HUES48 (cell line): ENCODE data around the gene TF.

Experiments used
- H3K27ac ChIP-seq: one replicate; pipeline ENCODE4 v1.7.0; 2013; ENCODE audit warnings: low read depth, low read length, inconsistent platforms
- H3K27me3 ChIP-seq: 2 replicates; pipeline ENCODE4 v1.6.1; 2013; ENCODE audit warnings: mild to moderate bottlenecking, low read length; ENCODE audit not compliant: control insufficient read depth, insufficient read depth
- H3K36me3 ChIP-seq: 2 replicates; pipeline ENCODE4 v1.6.1; 2013; ENCODE audit warnings: low read length; ENCODE audit not compliant: control insufficient read depth, insufficient read depth
- H3K4me1 ChIP-seq: 2 replicates; pipeline ENCODE4 v1.6.1; 2013; ENCODE audit warnings: mild to moderate bottlenecking, low read length; ENCODE audit not compliant: control insufficient read depth, insufficient read depth
- H3K4me3 ChIP-seq: 2 replicates; pipeline ENCODE4 v1.5.1; 2013; ENCODE audit warnings: mild to moderate bottlenecking, low read depth, low read length
- H3K9ac ChIP-seq: 2 replicates; pipeline ENCODE4 v1.6.1; 2013; ENCODE audit warnings: mild to moderate bottlenecking, low read depth, low read length, moderate library complexity
- H3K9me3 ChIP-seq: 2 replicates; pipeline ENCODE4 v1.6.1; 2013; ENCODE audit warnings: low read length; ENCODE audit not compliant: control insufficient read depth, insufficient read depth

TF gene

GRCh38 chr3:133746712-133747066 lies 496 bp downstream of the TF start:
- Histone ChIP-seq H3K9ac (no peak overlapping the region), H3K27me3 (peaks cover 38% of the 10 kb centered on the region), H3K4me1 (peaks cover 5% of the 10 kb centered on the region; the same call in 1 of the 2 replicates), H3K36me3 (no peaks in the 10 kb centered on the region), H3K4me3 (no peak overlapping the region), H3K27ac (no peak overlapping the region), H3K9me3 (no peaks in the 10 kb centered on the region)

GRCh38 chr3:133747373-133747772 lies 1.2 kb downstream of the TF start:
- Histone ChIP-seq H3K4me3 (no peak overlapping the region), H3K27me3 (peaks cover 38% of the 10 kb centered on the region), H3K9me3 (no peaks in the 10 kb centered on the region), H3K36me3 (no peaks in the 10 kb centered on the region), H3K4me1 (peaks cover 5% of the 10 kb centered on the region; the same call in 1 of the 2 replicates), H3K9ac (no peak overlapping the region), H3K27ac (no peak overlapping the region)

- Histone ChIP-seq H3K9ac (no peak overlapping the region), H3K36me3 (no peaks in the 10 kb centered on the region), H3K27me3 (peaks cover 38% of the 10 kb centered on the region)
Observed at GRCh38 chr3:133747907-133748639, 1.9 kb downstream of the TF start.

GRCh38 chr3:133749427-133750258 lies 3.5 kb downstream of the TF start:
- no peak overlapping the region for H3K9ac ChIP-seq
- H3K27me3 ChIP-seq = peaks cover 29% of the 10 kb centered on the region
- no peak overlapping the region for H3K4me3 ChIP-seq
- H3K9me3 ChIP-seq = no peaks in the 10 kb centered on the region
- peaks cover 5% of the 10 kb centered on the region; the same call in 1 of the 2 replicates for H3K4me1 ChIP-seq
- H3K27ac ChIP-seq = no peak overlapping the region
- H3K36me3 ChIP-seq = no peaks in the 10 kb centered on the region

More at GRCh38 chr3:133747907-133748639, 1.9 kb downstream of the TF start:
- Histone ChIP-seq H3K4me1 (peaks cover 5% of the 10 kb centered on the region; the same call in 1 of the 2 replicates), H3K4me3 (no peak overlapping the region), H3K9me3 (no peaks in the 10 kb centered on the region), H3K27ac (no peak overlapping the region)

GRCh38 chr3:133750259-133750656 lies 4.1 kb downstream of the TF start:
- peaks cover 23% of the 10 kb centered on the region for H3K27me3 ChIP-seq
- H3K36me3 ChIP-seq = no peaks in the 10 kb centered on the region
- no peak overlapping the region for H3K27ac ChIP-seq
- no peak overlapping the region for H3K4me3 ChIP-seq
- H3K9me3 ChIP-seq = no peaks in the 10 kb centered on the region
- H3K9ac ChIP-seq = no peak overlapping the region
- peaks cover 5% of the 10 kb centered on the region; the same call in 1 of the 2 replicates for H3K4me1 ChIP-seq

GRCh38 chr3:133753107-133753778 lies 7.0 kb downstream of the TF start:
- no peaks in the 10 kb centered on the region for H3K27me3 ChIP-seq
- H3K9ac ChIP-seq = no peak overlapping the region
- H3K4me1 ChIP-seq = peaks cover 9% of the 10 kb centered on the region
- no peak overlapping the region for H3K4me3 ChIP-seq
- no peaks in the 10 kb centered on the region for H3K9me3 ChIP-seq
- H3K36me3 ChIP-seq = no peaks in the 10 kb centered on the region
- H3K27ac ChIP-seq = no peak overlapping the region

- no peak overlapping the region for H3K4me3 ChIP-seq
- H3K27ac ChIP-seq = no peak overlapping the region
- H3K9ac ChIP-seq = no peak overlapping the region
- no peaks in the 10 kb centered on the region for H3K36me3 ChIP-seq
- no peaks in the 10 kb centered on the region for H3K27me3 ChIP-seq
- H3K9me3 ChIP-seq = no peaks in the 10 kb centered on the region
- peaks cover 14% of the 10 kb centered on the region for H3K4me1 ChIP-seq
Observed at GRCh38 chr3:133753779-133754164, 7.6 kb downstream of the TF start.

- H3K36me3 ChIP-seq = no peaks in the 10 kb centered on the region
- no peaks in the 10 kb centered on the region for H3K27me3 ChIP-seq
- H3K27ac ChIP-seq = no peak overlapping the region
- no peak overlapping the region for H3K4me3 ChIP-seq
- H3K9ac ChIP-seq = no peak overlapping the region
- peaks cover 18% of the 10 kb centered on the region for H3K4me1 ChIP-seq
- no peaks in the 10 kb centered on the region for H3K9me3 ChIP-seq
Observed at GRCh38 chr3:133754455-133754854, 8.3 kb downstream of the TF start.

GRCh38 chr3:133754973-133755828 lies 9.0 kb downstream of the TF start:
- no peak overlapping the region for H3K27ac ChIP-seq
- peaks cover 18% of the 10 kb centered on the region for H3K4me1 ChIP-seq
- no peak overlapping the region for H3K4me3 ChIP-seq
- H3K36me3 ChIP-seq = no peaks in the 10 kb centered on the region
- H3K27me3 ChIP-seq = no peaks in the 10 kb centered on the region
- no peak overlapping the region for H3K9ac ChIP-seq
- H3K9me3 ChIP-seq = no peaks in the 10 kb centered on the region
